AML-193 (cell line): ENCODE data around the gene PCDHGA8.
"Not testable (repeated sequence)": the region's sequence is repeated elsewhere in the genome, so short reads cannot be mapped to it uniquely, and the experiment has no call there.

Experiments
- DNase-seq, 2 experiments: peaks; one replicate each; lab custom pipeline; 2025; lab: John Stamatoyannopoulos, UW

Gene PCDHGA8

GRCh38 chr5:141371572-141372475 lies 20.6 kb upstream of the PCDHGA8 start:
- DNase-seq: no peak

- DNase-seq: no peak
These were observed 18.6 kb upstream of the PCDHGA8 start, which contains the start of gene PCDHGA6 for GRCh38 chr5:141373673-141374317. Gene PCDHGA6 (plus strand): TSS chr5:141373891. CDS start chr5:141374084, 193 bp downstream.

GRCh38 chr5:141374627-141375026 lies 17.8 kb upstream of the PCDHGA8 start:
- DNase-seq: no peak

- DNase-seq: not testable (repeated sequence)
These were observed 16.8 kb upstream of the PCDHGA8 start for GRCh38 chr5:141375444-141376155.

DNA sequence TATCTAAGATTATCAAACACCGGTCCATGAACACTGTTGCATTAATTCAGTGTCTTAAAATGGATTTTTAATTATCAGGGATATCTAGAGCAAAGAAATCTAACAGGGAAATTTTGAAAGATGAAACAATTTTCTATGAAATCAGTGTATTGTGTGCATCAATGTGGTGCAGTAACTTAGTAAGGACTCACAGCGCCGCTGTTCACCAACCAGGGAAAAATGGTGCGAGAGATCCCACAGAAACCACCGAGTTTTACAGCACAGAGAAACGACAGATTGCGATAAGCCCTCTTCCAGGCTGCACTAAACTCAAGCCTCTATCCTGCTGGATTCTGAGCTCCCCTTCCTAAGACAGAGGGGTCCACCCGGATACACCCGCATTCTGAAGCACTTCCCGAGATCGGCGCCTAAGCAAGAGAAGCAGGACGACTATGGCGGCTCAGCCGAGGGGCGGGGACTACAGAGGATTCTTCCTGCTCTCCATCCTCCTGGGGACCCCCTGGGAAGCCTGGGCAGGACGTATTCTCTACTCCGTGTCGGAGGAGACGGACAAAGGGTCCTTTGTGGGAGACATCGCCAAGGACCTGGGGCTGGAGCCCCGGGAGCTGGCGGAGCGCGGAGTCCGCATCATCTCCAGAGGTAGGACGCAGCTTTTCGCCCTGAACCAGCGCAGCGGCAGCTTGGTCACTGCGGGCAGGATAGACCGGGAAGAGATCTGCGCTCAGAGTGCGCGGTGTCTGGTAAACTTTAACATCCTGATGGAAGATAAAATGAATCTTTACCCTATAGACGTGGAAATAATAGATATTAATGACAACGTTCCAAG lies 9.8 kb upstream of the PCDHGA8 start, which contains the start of gene PCDHGA7:
Gene PCDHGA7 (plus strand): TSS at position 274 of the 826 bp plus-strand sequence. CDS start 158 bp downstream, at position 432.
- no peak for DNase-seq

DNA sequence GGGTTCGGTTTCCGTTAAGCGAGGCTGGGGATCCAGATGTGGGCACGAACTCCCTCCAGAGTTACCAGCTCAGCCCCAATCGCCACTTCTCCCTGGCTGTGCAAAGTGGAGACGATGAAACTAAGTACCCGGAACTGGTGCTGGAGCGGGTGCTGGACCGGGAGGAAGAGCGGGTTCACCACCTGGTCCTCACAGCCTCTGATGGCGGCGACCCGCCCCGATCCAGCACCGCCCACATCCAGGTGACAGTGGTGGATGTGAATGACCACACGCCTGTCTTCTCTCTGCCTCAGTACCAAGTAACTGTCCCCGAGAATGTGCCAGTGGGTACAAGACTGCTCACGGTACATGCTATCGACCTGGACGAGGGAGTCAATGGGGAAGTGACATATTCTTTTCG lies 9.1 kb upstream of the PCDHGA8 start:
- no peak for DNase-seq

DNA sequence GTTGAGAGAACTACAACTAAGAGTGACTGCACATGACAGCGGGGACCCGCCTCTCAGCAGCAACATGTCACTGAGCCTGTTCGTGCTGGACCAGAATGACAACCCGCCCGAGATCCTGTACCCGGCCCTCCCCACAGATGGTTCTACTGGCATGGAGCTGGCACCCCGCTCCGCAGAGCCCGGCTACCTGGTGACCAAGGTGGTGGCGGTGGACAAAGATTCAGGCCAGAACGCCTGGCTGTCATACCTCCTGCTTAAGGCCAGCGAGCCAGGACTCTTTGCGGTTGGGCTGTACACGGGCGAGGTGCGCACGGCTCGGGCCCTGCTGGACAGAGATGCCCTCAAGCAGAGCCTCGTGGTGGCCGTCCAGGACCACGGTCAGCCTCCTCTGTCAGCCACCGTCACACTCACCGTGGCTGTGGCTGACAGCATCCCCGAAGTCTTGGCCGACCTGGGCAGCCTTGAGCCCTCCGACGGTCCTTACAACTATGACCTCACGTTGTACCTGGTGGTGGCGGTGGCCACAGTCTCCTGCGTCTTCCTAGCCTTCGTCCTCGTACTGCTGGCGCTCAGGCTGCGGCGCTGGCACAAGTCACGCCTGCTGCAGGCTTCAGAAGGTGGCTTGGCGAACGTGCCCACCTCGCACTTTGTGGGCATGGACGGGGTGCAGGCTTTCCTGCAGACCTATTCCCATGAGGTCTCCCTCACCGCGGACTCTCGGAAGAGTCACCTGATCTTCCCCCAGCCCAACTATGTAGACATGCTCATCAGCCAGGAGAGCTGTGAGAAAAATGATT lies 7.8 kb upstream of the PCDHGA8 start:
- no peak for DNase-seq

DNA sequence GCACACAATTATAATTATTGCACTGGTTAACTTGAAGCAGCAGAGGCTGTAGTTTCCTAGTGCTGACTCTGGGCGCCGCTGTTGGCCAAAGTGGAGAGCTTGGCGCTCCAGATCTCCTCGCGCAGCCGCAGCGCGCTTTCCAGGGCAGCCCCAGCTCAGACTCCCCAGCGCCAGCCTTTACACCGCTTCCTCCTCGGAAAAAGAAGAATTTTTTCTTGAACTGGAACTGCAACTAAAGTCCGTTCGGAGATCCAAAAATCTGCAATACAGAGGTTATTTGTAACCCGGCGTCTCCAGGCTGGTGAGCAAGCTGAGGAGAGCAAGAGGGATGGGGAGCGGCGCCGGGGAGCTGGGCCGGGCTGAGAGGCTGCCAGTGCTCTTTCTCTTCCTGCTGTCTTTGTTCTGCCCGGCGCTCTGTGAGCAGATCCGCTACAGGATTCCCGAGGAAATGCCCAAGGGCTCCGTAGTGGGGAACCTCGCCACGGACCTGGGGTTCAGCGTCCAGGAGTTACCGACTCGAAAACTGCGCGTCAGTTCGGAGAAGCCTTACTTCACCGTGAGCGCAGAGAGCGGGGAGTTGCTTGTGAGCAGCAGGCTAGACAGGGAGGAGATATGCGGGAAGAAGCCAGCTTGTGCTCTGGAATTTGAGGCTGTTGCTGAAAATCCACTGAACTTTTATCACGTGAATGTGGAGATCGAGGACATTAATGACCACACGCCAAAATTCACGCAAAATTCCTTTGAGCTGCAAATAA lies 4.7 kb upstream of the PCDHGA8 start, which contains the start of gene PCDHGB4:
Gene PCDHGB4 (plus strand): TSS at position 142 of the 755 bp plus-strand sequence. CDS start 187 bp downstream, at position 329.
- DNase-seq: not testable (repeated sequence)

DNA sequence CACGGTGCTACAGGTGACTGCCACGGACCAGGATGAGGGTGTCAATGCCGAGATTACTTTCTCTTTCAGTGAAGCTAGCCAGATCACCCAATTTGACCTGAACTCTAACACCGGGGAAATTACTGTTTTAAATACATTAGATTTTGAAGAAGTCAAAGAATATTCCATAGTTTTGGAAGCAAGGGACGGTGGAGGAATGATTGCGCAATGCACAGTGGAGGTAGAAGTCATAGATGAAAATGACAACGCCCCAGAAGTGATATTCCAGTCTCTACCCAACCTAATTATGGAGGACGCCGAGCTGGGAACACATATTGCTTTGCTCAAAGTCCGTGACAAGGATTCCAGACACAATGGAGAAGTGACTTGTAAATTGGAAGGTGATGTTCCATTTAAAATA lies 3.8 kb upstream of the PCDHGA8 start:
- DNase-seq: no peak

- no peak for DNase-seq
These were observed 3.0 kb upstream of the PCDHGA8 start for GRCh38 chr5:141389153-141390042.

DNA sequence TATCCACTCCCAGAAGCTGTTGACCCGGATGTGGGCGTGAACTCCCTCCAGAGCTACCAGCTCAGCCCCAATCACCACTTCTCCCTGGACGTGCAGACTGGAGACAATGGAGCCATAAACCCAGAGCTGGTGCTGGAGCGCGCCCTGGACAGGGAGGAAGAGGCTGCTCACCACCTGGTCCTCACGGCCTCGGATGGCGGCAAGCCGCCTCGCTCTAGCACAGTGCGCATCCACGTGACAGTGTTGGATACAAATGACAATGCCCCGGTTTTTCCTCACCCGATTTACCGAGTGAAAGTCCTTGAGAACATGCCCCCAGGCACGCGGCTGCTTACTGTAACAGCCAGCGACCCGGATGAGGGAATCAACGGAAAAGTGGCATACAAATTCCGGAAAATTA lies 834 bp downstream of the PCDHGA8 start:
- DNase-seq: no peak

GRCh38 chr5:141394401-141395187 lies 2.2 kb downstream of the PCDHGA8 start:
- DNase-seq: not testable (repeated sequence)

GRCh38 chr5:141397756-141398551 lies 5.5 kb downstream of the PCDHGA8 start, which contains the start of gene PCDHGB5:
Gene PCDHGB5 (plus strand): TSS chr5:141397947. CDS start chr5:141398128, 181 bp downstream.
- DNase-seq: not testable (repeated sequence)

DNA sequence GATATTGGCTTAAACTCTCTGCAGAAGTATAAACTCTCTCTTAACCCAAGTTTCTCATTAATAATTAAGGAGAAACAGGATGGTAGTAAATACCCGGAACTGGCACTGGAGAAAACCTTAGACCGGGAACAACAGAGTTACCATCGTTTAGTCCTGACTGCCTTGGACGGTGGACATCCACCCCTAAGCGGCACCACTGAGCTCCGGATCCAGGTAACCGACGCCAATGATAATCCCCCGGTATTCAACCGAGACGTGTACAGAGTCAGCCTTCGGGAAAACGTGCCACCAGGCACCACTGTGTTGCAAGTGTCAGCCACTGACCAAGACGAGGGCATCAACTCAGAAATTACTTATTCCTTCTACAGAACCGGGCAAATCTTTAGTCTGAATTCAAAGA lies 6.2 kb downstream of the PCDHGA8 start:
- no peak for DNase-seq

- no peak for DNase-seq
These were observed 7.3 kb downstream of the PCDHGA8 start for GRCh38 chr5:141399555-141400258.

GRCh38 chr5:141402553-141403243 lies 10.3 kb downstream of the PCDHGA8 start, which contains the start of gene PCDHGA9:
Gene PCDHGA9 (plus strand): TSS chr5:141402778. CDS start chr5:141402953, 175 bp downstream.
- DNase-seq: peak; percentile 17 to 19
